Upper lobe of left lung (tissue), 4 donors: Measurements from ENCODE around the gene COX6A2.

Experiments
- POLR2A ChIP-seq, 4 donors: fragments of 450-650 bp; IDR thresholded peaks; one replicate each; pipeline ENCODE4 v1.5.1; 2016 to 2017; ENCODE audit warnings: antibody characterized with exemption in 4 of 4, mild to moderate bottlenecking in 2 of 4
- TF ChIP-seq, protein P1 (sequence below), 6 experiments: fragments of 450-650 bp in 4 of 6; fragments of 200-600 bp in 2 of 6; sonication (generic) in 2 of 6; IDR thresholded peaks; one replicate each; pipeline ENCODE4 v1.5.1; 2016 to 2019; ENCODE audit warnings: antibody characterized with exemption in 6 of 6

- TF ChIP-seq, protein P1, sequence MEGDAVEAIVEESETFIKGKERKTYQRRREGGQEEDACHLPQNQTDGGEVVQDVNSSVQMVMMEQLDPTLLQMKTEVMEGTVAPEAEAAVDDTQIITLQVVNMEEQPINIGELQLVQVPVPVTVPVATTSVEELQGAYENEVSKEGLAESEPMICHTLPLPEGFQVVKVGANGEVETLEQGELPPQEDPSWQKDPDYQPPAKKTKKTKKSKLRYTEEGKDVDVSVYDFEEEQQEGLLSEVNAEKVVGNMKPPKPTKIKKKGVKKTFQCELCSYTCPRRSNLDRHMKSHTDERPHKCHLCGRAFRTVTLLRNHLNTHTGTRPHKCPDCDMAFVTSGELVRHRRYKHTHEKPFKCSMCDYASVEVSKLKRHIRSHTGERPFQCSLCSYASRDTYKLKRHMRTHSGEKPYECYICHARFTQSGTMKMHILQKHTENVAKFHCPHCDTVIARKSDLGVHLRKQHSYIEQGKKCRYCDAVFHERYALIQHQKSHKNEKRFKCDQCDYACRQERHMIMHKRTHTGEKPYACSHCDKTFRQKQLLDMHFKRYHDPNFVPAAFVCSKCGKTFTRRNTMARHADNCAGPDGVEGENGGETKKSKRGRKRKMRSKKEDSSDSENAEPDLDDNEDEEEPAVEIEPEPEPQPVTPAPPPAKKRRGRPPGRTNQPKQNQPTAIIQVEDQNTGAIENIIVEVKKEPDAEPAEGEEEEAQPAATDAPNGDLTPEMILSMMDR (IDR thresholded peaks at IDR 0.05) = no peak
- TF ChIP-seq POLR2A (IDR thresholded peaks at IDR 0.05) = peak in 1 of 4 donors; percentile 6
Measured at GRCh38 chr16:31459687-31460581, 31.8 kb upstream of the COX6A2 start.
